Stimulated activated CD4-positive, alpha-beta T cell treated with anti-CD3 and anti-CD28 coated beads, Interleukin-4, amount 100 ng/mL, for 24 hours (primary cell): Measurements from ENCODE around the gene TMOD1.

Experiments
- DNase-seq: peaks from one replicate; pipeline ENCODE4 v3.0.0-alpha.2; 2020

TMOD1 gene

GRCh38 chr9:97518909-97519307 lies 17.4 kb downstream of the TMOD1 start:
- no peak for DNase-seq

DNA sequence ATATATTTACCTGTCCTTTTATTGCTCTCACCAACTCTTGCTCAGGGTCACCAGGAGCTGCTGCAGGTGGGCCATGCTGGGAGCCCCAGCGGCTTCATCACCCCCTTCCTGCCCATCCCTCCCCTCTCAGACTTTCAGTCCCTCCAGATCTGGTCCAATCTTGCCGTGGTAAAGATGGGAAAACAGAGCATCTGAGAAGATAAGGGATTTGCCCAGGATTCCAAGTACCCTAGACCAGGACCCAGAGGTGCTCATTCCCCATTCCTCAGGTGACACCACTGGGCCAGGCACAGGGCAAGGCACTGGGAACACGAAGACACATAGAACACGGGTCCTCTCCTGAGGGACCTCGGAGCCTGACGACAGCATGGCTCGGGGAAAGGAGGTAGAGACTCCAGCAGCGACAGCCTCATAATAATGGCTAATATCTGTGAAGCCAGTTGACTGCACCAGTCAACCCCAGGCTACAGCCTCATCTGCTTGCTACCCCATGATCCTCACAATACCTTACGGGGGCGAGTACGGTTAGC lies 18.0 kb downstream of the TMOD1 start:
- DNase-seq: no peak

DNA sequence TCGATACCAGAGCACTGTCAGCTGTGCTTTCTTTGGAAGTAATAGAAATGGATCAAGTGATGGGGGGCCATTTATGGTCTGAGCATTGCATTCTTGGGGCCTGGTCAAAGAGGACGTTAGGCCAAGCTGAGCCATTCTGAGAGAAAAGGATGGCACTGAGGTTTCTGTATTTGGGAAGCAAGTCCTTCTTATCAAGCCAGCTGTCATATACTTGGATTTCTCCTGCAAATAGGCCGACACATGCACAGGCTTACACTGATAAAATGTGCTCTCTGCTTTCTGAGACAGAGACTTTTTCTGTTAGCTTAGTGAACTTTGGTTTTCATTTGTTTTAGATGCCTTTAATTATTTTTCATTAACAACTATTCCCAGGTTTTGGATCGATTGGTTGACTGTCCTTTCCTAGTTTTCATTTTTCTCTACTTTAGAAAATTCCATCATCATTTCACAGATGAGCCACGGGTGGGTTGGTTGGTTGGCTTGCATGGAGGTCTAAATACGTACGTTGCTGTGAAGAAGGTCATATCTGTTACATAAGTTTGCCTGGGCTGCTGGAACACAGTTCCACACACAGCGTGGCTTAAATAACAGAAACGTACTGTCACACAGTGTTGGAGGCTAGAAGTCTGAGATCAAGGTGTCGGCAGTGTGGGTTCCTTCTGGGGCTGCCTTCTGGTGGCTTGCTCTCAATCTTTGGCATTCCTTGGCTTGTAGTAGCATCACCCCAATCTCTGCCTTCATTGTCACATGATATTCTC lies 20.3 kb downstream of the TMOD1 start:
- DNase-seq: no peak

- no peak for DNase-seq
Observed at GRCh38 chr9:97524424-97524823, 23.0 kb downstream of the TMOD1 start.

DNA sequence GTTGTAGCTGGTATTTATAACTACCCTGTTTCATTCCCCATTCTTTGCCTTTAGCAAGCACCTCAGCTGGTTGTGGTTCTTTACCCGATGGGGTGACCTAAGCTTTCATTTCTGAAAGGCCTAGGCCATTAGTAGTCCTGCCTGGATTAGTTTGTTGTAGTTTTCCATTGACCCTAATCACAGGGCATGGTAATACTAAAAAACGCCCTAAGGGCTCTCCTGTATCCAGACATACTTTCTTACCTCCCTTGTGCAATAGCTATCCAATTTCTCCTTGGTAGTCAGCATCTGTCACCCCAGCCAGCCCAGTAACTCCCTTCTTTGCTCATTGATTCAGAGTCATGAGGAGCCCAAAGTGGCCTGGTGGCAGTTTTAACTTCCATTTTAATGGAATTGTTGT lies 24.0 kb downstream of the TMOD1 start:
- no peak for DNase-seq

- no peak for DNase-seq
Observed at GRCh38 chr9:97526895-97527575, 25.6 kb downstream of the TMOD1 start.

DNA sequence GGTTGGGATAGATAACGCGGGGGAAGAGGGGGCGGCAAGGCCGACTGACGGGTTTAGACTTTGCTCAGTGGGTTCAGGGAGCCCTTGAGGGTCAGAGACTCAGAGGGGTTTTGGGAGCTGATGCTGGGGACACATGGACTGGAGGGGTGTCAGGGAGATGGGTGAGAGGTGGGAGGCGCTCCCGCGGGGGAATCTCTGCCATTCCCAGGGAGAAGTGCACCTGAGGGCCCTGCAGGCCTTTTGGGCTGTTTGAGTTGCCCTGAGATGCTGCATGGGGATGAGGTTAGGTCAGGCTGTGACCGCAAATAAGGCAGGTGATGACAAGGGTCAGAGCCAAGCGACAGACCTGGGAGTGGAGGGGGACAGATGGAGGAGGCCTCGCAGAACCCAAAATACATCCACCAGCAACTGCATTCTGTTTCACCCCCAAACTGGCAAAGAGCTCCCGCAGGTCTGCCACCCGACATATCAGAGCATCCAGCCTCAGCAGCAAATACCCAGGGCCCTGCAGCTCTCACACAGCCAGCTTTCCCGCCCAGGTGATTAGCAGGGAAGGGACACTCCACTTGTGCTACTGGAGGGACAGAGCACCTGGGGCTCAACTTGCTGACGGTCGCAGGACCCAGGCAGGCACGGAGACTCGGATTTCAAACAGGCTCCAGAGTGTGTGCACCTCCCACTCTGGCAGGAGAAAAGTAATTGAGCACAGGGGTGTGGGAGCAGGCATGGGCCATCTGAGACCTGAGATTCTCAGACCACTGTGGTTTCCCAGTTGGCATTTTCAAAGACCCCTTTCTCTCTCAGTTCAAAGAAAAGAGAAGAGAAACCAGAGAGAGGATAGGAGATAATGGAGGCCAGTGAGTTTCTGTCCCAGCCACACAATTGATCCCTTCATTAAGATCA lies 26.4 kb downstream of the TMOD1 start:
- DNase-seq: no peak

DNA sequence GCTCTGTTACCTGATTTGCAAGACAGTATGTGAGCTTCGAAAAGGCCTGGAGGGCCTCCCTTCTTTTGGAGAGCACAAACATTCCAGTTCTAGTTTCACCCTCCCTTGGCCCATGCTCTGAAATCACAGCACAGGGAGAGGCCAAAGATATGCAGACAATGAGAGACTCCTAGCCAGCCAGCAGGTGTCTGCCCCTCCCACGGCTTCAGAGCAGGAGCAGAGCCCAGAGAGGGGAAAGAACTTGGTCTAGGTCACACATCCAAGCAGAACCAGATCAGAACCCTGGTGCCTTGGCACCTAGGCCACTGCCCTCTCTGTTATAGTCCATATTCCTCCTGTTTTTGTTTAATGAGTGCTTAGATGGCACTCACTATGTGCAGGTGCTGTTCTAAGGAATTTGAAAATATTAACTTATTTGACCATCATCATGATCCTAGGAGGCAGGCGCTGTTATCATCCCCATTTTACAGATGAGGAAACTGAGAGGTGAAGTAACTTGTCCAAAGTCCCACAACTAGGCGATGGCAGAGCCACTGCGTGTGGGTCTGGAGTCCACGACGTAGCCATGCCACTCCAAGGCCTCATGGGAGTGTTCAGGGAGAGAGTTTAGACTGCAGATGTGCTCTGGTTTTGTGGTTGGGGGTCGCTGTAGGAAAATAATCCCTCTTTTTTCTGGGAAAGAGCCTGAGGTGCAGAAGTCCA lies 27.2 kb downstream of the TMOD1 start:
- no peak for DNase-seq

DNA sequence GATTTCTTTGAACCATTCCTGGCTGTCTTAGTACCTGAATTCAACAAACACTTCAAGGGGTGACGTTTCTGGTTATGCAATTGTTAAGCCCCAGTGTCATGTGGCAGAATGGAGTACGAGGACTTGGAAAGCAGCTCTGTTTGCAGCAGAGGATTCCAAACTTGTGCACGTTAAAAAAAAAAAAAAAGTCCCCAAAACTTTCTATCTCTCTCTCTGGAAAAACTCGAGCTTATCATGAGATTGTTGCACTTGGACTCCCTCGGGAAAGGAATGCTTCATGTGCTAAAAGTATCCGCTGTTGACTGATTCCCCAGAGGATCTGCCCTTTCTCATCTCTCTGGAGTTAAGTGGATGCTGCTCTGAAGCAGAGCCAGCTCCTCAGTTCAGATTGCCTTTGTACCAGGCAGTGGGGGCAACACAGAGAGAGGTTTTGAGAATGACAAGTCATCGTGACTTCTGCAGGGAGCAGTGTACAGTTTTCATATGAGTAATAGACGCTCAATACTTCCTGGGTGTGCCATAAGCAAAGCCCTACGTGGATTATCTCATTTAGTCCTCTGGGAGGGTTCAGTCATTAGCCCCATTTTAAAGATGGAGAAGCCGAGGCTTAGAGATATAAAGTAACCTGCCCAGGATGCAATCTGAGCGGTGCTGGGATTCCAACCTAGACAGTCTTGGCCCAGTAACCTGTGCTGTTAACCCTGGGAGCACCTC lies 28.1 kb downstream of the TMOD1 start:
- peak; percentile 5 for DNase-seq

- DNase-seq: no peak
Observed at GRCh38 chr9:97531888-97532376, 30.5 kb downstream of the TMOD1 start.

DNA sequence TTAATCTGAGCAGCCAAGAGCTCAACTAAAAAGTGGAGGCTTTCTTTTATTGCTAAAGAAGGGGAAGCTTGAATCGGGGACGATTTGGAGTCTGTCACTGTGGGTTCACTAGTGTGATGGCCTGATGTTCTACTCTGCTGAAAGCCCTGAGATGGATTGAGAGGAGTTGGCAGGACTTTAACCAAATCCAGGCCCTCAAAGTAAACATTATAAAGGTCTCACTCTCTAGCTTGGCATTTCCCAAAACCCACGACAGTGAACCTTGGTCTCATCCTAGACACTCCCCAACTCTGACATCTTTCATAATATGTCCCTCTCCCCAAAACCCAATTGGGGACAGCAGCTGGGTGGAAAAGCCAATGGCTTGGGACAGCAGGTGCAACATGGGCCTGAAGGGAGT lies 32.7 kb downstream of the TMOD1 start:
- DNase-seq: no peak

DNA sequence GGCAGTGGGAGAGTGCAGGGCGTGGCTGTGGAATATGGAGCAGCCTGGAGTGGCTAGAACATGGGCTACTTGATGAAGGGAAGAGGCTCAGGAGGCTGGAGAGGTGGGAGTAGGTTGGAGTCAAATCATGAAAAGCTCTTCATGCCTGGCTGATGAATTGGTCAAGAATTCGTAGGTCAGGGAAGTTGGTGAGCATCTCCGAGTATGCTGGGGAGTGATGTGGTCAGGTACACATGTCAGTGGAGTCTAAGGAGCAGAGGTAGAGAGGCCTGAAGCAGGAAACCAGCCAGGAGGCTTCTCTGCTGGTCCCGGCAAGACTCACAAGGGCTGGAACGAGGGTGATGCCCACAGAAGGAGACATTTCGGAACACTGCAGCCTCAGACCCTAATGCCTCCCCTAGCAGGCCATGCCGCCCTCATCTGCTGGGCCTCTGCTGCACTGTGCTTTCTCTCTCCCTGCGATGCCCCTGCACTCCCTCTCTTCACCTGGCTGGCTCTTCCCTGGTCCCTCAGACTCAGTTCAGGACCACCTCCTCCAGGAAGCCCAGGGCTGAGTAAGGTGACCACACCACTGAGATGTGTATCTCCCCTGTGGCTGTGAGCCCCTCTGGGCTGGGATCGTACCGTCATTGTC lies 33.6 kb downstream of the TMOD1 start:
- DNase-seq: no peak

DNA sequence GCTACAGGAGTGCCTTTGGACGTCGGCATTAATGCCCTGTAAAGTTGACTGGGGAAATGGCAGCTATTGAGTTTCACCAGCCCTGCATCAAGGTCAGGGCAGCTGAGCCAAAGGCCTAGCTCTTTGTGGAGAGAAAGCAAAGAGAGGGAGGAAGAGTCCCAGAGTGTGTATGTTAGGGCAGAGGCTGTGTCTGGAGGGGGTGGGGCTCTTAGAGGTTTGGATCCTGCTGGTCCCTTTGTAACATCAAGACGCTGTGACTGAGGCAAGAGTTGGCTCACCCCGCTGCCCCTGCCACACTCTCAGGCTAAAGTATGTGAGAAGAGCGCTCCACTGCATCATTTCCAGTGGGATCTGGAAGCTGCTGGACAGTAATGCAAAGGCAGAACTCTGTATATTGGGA lies 34.3 kb downstream of the TMOD1 start:
- no peak for DNase-seq

- DNase-seq: no peak
Observed at GRCh38 chr9:97536480-97536879, 35.0 kb downstream of the TMOD1 start.

DNA sequence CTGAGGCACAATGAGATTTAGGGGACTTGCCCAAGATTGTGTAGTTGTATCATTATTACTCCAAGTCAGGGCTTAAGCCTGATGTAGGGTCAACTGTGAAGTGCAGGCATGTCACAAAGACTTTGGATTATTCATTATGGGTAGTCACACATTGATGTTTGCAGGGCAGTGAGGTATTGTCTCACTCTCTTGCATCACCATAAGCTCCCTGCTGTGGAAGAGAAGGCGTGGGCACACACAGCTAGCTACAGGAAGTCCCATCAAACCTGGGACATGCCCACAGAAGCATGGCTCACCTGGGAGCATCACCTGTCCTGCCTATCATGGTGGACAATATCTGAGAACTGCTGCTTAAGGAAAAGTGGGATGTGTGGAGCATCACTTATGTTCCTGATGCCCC lies 42.1 kb downstream of the TMOD1 start:
- DNase-seq: no peak

GRCh38 chr9:97545486-97545885 lies 44.0 kb downstream of the TMOD1 start:
- DNase-seq: no peak

DNA sequence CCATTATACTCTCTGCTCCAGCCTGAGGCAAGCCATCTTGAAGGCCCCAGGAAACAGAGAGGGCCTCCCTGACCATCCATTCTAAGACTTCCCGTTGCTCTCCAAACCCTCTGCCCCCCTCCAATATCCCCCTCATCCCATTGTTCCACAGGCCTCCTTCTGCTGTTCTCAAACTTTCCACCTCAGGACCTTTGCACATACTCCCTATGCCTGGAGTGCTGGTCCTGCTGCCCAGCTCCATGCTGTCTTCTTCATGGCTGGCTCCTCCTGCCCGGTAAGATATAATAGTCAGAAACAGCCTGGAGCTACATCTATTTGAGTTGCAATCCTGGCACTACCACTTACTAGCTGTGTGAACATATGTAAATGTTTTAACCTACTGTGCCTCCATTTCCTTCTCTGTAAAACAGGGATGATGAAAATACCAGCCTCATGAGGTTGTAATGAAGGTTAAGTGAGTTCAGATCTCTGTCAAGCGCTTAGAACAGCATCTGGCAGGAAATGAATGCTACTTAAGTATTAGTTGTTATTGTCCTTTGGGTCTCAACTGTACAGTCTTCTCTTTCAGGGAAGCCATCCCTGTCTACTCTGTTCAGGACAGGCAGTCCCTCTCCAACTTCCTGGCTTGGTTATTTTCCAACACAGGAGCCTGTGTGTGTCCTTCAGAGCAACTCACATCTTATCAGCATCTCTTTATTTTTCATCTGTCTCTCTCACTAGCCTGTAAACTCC lies 45.8 kb downstream of the TMOD1 start:
- no peak for DNase-seq

- DNase-seq: no peak
Observed at GRCh38 chr9:97548379-97548778, 46.9 kb downstream of the TMOD1 start.

GRCh38 chr9:97548819-97549540 lies 47.5 kb downstream of the TMOD1 start:
- no peak for DNase-seq

DNA sequence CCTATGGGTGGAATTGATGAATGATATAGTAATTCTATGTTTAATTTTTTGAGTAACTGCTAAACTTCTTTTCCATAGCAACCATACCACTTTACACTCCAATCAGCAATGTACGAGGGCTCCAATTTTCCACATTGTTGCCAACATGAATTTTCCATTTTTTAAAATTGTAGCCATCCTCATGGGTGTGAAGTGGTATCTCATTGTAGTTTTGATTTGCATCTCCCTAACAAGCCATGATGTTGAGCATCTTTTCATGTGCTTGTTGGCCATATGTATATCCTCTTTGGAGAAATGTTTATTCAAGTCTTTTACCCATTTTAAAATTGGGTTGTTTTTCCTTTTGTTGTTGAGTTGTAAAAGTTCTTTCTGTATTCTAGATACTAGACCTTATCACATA lies 48.9 kb downstream of the TMOD1 start:
- no peak for DNase-seq
